GM19463 (cell line): ENCODE results near the gene CACNA1C.

Source experiments
- ATAC-seq: cut with Tn5 transposase; IDR thresholded peaks from one replicate; pipeline ENCODE4 v1.9.1; 2021; ENCODE audit warnings: mild to moderate bottlenecking, moderate library complexity; ENCODE audit not compliant: unreplicated experiment

CACNA1C gene

DNA sequence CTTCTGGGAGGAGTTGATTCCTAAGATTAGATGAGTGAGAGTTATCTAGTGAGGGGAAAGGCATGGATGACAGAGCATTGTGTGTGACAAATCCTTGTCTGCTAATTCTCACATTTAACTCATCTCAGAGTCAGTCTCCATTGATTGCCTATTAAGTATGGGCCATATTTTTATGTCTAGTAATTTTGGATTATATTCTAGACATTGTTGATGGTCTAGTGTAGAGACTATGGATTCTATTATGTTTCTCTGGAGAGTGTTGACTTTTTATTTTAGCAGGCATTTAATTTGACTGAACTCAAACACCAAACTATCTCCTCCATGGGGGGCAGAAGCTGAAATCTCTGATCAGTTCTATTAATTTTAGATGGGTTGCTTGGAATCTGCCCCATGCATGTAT is 114.4 kb downstream of the CACNA1C start:
- ATAC-seq = no peak

DNA sequence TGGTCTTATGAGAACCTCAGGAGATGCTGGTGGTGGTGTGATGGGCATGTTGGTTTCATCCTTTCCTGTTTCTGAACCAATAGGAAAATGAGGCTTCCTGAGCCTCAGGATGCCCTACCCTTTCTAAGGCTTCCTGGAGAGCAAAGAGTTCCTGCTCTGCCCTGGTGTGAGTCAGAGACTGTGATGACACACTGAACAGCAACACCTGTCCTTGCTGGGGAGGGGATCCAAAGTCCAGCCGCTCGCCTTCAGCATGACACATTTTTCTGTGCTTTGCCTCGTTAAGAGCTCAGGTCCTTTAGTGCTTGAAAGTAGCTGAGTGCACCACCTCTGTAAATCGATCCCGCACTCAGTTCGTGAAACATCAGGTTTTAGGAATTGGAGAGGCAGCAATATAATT is 116.0 kb downstream of the CACNA1C start:
- no peak for ATAC-seq

DNA sequence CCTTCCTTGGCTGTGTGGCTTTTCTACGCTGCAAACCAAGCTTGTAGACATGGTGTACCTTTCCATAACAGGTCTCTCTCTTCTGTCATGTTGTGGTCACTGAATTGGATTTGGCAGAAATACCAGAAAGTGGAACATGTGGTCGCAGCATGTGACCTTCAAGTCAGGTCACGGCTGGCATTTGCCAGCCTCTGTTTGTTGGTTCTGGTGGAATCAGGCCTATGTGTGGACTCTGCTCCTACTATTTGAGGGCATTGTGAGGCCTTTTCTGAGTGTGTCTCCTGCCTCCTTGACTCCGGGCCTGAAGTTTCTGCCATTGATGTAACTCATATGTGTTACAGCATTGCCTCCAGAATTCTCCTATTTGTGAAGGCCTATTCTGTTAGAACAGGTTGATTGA is 116.7 kb downstream of the CACNA1C start:
- no peak for ATAC-seq

DNA sequence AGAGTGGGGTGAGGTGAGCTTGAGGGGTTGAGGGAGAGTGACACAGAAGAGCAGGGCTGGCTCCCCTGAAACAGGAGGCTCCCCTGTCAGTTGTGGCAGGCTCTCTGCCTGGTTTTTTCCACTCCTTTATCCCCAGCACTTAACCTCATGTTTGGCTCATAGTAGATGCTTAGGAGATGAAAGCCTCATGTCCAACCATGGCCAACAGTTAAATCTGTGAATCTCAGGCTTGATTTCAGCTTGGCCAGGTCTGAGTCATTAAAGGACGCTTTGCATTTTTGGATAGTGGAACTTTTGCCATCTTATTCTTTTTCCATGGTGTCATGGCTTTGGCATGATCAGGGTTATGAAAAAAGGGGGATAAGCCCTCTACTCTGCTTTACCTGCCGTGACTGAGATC is 117.2 kb downstream of the CACNA1C start:
- no peak for ATAC-seq

DNA sequence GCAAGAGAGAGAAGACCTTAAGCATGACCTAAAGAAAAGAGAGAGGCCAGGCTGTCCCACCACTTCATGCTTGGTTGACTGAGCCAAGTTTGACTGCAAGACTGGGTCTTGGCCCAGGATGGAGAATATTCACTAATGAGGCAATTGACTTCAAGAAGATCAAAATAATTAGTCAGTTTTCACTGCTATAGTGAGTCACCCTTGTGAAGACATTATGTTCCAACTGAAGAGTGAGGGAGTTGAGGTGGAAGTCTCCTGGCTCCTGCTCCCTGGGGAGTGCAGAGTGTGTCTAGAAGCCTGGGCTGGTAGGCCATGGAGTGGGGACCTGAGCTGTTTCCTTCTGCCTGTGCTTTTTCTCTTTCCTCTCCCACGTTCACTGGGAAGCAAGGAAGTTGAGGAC is 117.6 kb downstream of the CACNA1C start:
- no peak for ATAC-seq

DNA sequence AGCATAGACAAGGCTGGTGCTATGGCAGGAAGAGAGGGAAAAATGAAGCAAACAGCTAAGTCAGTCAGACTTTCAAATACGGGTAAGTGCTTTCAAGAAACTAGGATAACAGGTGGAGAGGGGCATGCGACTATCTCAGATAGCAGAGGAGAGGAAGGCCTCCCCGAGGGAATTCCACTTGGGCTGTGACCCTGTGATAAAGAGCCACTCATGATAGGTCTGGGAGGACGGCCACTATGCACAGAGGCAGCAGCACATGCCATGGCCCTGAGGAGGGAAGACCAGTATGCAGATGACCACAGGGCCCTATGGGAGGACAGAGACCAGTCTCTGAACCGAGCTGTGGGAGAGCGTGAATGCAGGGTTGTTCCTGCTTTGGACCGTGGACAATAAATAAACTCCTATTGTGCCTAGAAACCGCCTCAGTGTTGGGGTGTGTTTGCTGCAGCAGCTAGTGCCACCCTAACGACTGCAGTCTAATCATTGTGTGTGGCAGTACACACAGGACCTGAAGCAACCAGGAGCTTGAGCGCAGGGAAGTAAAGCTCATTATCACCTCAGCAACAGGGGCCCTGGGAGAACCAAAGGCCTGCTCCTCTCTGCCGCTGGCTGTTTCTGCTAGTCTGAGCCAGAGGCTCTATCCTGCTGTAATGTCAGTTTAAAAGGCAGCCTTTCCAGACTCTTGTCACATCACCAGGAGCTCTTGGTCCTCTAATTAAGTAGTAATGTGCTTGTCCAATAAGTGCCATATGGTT is 119.1 kb downstream of the CACNA1C start:
- no peak for ATAC-seq

DNA sequence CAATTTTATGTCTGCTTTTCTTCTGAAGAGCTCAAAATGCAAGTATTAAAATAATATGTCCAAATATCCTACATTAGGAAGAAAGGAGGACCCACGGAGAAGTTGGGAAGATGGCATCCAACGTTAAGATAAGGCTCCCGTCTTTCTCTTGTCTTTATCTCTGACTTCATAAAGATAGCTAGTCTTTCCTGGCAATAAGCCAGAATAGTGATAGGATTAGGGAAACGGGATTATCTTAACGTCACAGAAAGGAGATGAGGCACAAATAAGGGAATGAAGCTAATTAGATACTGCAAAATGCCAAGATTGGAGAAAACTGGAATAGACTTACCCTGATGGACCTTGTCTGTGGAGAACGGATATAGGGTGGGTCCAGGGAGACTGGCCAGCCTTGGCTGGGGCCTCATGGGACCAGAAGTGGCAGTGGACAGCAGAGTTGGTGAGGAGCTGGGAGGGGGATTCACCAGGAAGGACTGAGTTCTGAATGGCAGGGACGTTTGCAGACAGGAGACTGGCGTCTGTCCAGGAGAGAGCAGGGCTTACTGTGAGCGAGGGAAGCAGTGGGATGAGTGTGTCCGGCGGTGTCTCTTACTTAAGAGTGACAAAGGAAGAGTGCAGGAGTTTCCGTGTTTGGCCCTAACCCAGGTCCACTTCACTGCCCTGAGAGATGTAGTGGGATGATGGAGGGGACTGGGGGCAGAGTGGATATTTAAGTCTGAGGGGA is 119.9 kb downstream of the CACNA1C start:
- no peak for ATAC-seq

DNA sequence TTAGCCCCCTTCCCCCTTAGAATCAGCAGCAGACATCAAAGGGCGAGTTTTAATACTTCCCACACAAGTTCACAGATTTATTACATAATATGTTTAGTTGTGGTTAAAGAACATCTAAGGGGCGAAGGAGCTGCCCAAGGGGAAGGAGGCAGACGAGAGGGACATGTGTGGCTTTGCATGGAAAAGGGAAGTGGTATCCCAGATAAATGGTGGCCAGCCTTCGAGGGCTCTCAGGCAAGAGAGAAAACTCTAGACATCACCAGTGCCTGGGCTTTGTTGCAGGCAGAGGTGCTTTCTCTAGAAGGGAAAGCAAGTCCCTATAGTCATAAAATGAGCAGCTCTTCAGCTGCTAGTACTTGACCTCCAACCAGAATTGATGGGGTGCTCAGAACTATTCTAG is 121.2 kb downstream of the CACNA1C start:
- no peak for ATAC-seq

DNA sequence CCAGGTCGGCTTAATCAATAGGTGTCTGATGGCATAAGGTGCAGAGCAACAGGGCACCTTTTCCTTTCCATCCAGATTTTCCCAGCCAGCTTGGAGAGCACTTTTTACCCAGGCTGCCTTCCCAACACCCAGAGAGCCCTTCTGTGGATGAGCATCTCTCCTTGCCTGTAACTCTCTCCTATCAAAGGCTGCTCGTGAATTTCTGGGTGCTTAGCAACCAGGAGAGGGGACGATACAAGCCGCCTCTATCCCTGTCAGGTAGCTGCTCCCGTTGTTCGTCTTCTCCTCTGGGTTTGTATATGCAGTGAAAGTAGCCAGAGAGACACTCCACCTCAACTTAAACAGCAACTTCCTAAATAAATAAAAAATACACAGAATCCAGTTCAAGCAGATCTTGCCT is 124.2 kb downstream of the CACNA1C start:
- no peak for ATAC-seq

DNA sequence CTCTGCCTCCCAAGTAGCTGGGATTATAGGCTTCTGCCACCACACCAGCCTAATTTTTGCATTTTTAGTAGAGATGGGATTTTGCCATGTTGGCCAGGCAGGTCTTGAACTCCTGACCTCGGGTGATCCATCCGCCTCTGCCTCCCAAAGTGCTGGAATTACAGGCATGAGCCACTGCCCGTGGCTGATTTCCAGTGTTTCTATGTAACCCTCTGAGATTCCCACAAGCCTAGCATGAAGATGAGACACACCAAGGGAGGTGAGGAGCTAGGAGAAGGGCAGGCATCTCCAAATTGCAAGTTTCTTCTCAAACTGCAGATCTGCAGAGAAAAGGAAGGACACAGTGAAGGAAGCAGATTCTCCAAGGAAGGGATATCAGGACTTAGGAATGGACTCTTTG is 125.0 kb downstream of the CACNA1C start:
- no peak for ATAC-seq

DNA sequence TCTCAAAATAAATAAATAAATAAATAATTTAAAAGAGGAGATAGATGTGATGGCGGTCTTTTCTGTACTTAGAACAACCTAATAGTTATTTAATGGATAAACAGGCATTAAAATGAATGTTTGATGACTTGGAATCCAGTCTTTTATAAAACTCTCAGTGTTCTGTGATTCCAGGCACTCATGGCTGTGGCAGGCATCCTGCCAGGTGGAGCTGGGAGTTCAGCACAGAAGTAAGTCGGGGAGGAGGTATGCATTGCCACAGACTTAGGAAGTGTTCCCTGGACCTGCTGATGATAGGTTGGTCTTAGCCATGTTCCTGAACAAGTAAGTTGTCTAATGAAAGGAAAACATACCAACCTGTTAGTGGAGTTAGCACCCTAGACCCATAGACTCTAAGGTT is 126.3 kb downstream of the CACNA1C start:
- ATAC-seq = no peak

DNA sequence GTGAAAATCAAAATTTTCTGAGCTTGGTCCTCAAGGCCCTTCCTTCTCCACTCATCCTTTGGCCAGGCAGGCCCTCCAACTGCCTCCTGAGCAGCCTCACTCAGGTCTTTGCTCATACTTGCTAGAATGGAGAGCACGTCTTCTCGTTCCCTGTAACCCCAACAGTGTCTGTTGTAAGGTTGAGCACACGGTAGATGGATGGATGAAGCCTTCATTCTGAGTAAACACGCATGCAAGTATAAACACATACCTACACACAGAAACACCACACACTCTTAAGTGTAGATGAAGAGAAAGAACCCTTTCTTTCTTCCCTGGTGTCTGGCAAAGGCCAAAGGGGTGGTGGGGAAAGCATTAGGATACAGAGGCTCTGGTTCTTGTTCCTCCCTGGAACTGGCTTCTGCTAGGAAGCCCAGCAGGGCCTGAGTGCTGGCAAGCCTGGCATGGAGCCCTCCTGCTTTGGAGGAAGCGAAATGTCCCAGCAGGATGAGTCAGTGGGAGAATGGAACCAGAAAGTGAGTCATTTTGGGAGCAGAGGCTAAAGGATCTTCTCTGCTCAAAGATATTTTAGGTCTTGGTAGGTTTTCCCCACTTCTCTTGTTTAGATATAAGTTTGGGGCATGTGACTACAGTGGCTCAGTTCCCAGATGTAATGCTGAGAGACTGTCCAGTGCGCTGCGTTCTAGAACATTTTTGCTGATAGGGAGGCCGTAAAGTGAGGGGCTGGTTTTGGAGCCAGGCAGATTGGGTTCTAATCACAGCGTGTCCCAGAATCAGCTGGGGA is 127.4 kb downstream of the CACNA1C start:
- no peak for ATAC-seq

DNA sequence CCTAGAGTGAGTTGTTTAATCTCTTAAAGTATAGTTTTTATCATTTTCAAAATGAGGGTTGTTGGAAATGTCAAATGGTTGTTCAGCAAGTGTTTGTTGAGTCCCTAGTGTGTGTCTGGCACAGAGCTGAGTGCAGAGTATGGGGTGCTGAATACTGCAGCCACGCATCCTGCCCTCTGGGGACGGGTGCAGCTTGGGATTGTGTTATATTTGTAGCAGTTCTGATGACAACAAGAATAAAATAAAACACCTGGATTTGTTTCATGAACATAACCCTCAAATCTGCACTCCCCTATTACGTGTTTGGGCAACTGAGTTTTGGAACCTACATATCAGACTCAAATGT is 127.9 kb downstream of the CACNA1C start:
- ATAC-seq = no peak

DNA sequence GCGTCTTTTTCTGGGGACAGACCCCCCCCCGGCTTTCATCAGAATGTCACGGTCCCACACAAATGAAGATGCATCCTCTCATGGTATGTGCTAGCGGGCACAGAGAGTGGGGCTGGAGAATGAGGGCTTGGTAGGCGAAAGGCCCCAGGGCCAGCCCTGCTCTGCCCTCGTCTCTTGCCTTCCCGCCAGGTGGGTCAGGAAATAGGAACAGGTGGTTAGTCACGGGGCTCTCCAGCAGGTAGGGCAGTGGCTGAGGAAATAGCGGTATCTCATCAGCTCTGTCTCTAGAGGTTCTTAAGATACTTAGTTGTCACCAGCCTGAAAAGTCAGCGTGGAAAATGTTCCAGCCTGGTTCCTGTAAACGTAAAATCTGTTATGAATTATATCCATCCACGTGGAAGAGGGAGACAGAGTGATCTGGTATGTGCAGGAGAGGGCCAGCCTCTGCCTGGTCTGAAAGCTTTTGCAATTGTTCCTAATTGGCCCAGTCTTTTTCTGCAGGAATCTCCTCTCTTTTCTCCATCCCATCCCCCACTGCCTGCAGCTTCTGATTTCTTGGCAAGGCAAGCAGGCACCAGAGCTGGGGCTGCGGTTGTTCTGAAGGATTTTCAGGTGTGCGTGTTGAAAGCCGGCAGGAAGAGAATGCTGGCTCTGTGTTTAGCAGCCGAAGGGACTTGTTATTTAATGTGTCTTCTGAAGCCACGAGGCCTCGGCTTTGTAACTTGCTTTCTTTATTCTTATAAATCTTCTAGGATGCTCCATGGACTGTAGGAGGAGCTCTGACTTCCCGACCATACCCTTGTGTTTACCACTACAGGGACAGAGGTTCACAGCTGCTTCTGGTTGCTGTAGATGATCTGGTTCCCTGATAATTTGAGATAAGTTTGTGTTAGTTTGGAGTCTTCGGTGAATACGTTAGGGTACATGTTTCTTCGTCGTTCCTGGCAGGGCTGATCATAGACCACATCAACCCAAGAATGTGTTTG is 131.1 kb downstream of the CACNA1C start:
- ATAC-seq = no peak

DNA sequence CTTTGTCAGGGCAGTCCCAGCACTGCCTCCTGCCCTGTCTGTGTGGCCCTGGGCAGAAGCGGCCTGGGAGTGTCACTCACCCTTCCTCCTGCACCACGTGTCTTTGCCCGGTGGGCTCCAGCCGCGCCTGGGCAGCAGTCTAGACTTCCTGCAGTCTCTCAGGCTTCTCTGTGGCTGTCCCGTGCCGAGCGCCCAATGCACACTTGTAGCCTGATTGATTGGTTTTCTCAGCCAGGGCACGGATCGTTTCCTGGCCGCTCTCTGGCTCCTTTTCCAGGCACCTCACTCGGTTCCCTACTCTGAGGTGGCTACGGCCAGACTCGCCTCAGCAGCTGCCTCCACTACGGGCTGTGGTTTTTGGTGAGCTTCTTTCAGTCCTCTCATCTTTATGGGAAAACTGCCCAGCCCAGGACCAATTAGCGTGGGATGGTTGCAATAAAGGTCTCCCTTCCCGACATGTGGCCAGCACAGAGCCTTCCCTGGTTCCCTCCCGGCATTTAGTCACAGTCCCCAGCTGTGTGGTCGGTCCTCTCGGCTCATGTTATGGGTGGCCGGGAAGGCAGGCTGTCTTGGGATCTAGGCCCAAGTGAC is 133.1 kb downstream of the CACNA1C start:
- no peak for ATAC-seq

DNA sequence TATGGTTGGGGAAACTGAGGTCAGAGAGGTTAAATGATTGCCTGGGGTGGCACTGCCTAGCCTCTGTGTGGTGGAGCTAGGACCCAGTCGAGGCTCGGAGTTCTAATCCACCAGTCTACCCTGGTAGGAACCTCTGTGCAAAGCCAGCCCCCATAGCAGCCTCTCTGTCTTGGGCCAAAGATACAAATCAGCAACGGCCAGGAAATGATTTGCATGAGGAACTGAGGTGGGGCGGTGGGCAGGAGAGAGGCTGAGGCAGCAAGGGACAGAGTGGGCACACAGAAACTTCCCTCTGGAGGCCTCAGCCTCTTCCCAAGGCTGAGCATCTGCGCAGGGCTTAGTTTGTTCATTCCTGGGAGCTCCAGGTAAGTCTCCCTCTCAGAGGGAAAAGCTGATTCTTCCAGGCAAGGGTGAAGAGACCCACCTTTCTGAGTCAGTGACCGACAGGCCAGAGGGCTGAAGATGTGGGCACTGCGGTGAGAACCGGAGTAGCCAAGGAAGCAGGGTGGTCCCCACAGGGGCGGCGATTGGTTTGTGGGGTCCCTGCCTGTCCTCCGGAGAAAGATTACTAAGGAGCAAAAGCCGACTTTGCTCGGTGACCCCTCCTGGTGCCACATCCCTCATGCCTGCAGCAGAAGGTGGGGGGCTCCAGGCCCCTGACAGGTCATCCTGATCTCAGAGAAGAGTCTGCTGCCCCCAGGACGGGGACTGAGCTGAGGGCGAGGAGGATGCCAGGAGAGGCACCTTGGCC is 134.6 kb downstream of the CACNA1C start:
- ATAC-seq = no peak

DNA sequence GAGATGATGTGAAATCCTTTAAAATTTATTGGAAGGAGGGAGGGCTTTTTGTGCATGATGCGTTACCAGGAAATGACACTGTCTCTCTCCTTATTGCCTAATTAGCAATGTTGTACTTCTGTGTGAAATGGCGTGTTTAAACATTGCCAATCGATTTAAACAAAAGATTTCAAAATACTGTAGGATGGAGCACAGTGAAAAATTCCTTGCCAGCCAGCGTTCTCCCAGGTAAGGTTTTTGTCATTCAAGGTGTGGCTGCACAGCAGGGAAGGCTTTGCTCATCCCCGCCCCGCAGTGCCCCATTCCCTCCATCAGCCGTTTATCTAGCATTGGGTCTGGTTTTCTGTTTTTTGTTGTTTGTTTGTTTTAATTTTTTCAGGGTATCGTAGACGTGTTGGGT is 137.3 kb downstream of the CACNA1C start:
- ATAC-seq = no peak

DNA sequence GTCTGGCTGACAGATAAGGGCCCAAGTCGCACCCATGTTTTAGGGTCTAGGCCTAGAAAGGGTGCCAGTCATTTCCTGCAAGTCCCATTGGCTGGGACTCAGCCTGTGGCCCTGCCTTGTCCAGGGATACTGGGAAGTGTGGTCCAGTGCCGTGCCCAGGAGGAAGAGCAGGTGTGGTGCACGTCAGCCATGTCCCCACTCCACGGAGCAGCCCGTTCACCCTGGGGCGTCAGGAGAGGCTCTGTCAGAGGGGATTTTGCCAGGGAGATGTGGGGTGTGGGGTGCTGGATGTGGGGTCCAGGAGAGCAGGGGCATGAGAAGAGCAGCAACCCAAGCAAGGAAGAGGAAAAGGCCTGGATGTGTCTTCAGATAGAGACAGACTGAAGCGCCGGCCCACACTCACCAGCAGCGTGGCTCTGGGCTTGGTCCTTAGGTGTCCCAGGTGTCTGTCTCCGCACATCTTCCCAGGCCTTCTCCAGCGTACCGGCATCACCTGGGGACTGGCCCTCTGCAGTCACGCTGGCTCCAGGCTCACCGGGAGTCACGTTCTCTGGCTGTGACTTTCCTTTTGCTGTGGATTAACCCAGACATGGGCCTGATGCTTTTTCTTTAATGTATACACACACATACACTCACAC is 138.2 kb downstream of the CACNA1C start:
- ATAC-seq = no peak

DNA sequence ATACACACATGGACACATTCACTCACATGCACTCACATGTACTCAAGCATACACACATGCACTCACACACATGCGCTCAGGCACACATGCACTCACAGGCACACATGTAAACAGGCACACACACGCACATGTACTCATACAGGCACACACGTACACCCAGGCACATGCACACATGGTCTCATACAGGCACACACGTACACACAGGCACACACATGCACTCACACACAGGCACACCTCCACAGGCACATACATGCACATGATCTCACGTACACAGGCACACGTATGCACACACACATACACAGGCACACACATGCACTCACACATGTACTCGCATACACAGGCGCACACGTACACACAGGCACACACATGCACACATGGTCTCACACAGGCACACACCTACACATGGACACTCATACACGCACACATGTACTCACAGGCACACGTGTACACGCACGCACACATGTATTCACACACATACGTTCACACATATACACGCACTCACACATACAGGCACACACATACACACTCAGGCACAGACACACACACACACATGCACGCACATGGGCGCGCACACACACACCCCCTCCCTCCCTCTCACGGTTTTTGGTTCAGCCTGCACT is 138.9 kb downstream of the CACNA1C start:
- no peak for ATAC-seq
